HepG2 (cell line): ENCODE data around the gene PPP2R2D. TPM values are rescaled to one million over a fixed set of nuclear protein-coding genes. Genes with fewer than 3 reads are reported as not detected.

ENCODE experiments used
- ATAC-seq: fragments of 200-7000 bp; cut with Tn5 transposase; 3 replicates; pipeline ENCODE4 v1.9.1; 2020; ENCODE audit warnings: mild to moderate bottlenecking, moderate library complexity
- BruUV-seq: library from RNA; stranded (reverse); fragments of 400-500 nt; replicated peaks from 2 replicates; lab custom pipeline; 2021; lab: Mats Ljungman, UMichigan
- CTCF ChIA-PET: fragments of 300-600 bp; formaldehyde crosslinking; extraction: SDS; loops from one replicate; lab custom pipeline; 2021; ENCODE audit warnings: low total read pairs, inconsistent platforms, low intra/inter-chr PET ratio; lab: Yijun Ruan, JAX
- POLR2A ChIA-PET: fragments of 350-600 bp; sonication (Branson Sonifier 250); formaldehyde crosslinking; loops from one replicate; lab custom pipeline; 2020; ENCODE audit warnings: antibody characterized with exemption, inconsistent platforms; lab: Yijun Ruan, JAX
- DNase-seq: peaks from one replicate; pipeline ENCODE4 v3.0.0-alpha.2; 2015; ENCODE audit warnings: low spot score
- FAIRE-seq: peaks from 3 replicates; lab custom pipeline; 2011; peaks lifted over from hg19 to GRCh38; lab: Jason Lieb, UNC
- H2AFZ ChIP-seq: one replicate; pipeline ENCODE4 v1.6.1; 2011; ENCODE audit warnings: low read length, inconsistent platforms
- H3K27ac ChIP-seq: fragments of 300-600 bp; 3 replicates; pipeline ENCODE4 v1.8.0; 2011; ENCODE audit warnings: mixed run types, mild to moderate bottlenecking, mixed read lengths, low read length, inconsistent platforms; ENCODE audit not compliant: insufficient read depth; ENCODE audit errors: extremely low read length
- H3K27me3 ChIP-seq, 2 experiments: fragments of 200-600 bp in 1 of 2; 2 replicates in 1 of 2; 3 replicates in 1 of 2; pipeline versions ENCODE4 v1.6.0 to v1.8.0; 2011; ENCODE audit warnings: low read length in 2 of 2, mild to moderate bottlenecking in 2 of 2, moderate library complexity in 2 of 2, inconsistent platforms in 1 of 2; ENCODE audit not compliant: insufficient read depth in 2 of 2, control insufficient read depth in 1 of 2
- H3K36me3 ChIP-seq, 2 experiments: fragments of 200-600 bp in 1 of 2; replicated peaks in 1 of 2; 2 replicates in 1 of 2; 3 replicates in 1 of 2; pipeline versions ENCODE4 v1.5.1 to v1.8.0; 2011; ENCODE audit warnings: low read length in 2 of 2, inconsistent platforms in 1 of 2; ENCODE audit not compliant: insufficient read depth in 2 of 2, control insufficient read depth in 1 of 2
- H3K4me1 ChIP-seq: 2 replicates; pipeline ENCODE4 v1.5.1; 2012; ENCODE audit warnings: low read length, inconsistent platforms; ENCODE audit not compliant: insufficient read depth
- H3K4me2 ChIP-seq: 2 replicates; pipeline ENCODE4 v1.6.0; 2011; ENCODE audit warnings: low read depth, low read length, inconsistent platforms
- H3K4me3 ChIP-seq, 3 experiments: fragments of 200-600 bp in 1 of 3; sonication (generic), shearing (Covaris generic) in 1 of 3; replicated peaks in 1 of 3; 2 replicates each; pipeline ENCODE4 v1.5.1; 2011 to 2016; ENCODE audit warnings: low read length in 3 of 3, inconsistent platforms in 2 of 3, low read depth in 2 of 3, mild to moderate bottlenecking in 2 of 3, control low read depth in 1 of 3, mixed read lengths in 1 of 3; ENCODE audit not compliant: insufficient read depth in 1 of 3
- H3K79me2 ChIP-seq: one replicate; pipeline ENCODE4 v1.6.1; 2011; ENCODE audit warnings: low read length, inconsistent platforms; ENCODE audit not compliant: insufficient read depth
- H3K9ac ChIP-seq: 2 replicates; pipeline ENCODE4 v1.6.0; 2011; ENCODE audit warnings: mild to moderate bottlenecking, low read depth, low read length, inconsistent platforms; ENCODE audit not compliant: insufficient read depth
- H3K9me3 ChIP-seq: 2 replicates; pipeline ENCODE4 v1.5.1; 2012; ENCODE audit warnings: mild to moderate bottlenecking, low read length
- H4K20me1 ChIP-seq: 2 replicates; pipeline ENCODE4 v1.6.0; 2011; ENCODE audit warnings: inconsistent platforms, mild to moderate bottlenecking, low read length, moderate library complexity; ENCODE audit not compliant: insufficient read depth
- ASH2L ChIP-seq: fragments of 300-600, 200-600 bp; sonication (generic); IDR thresholded peaks from 2 replicates; pipeline ENCODE4 v1.7.0; 2017; ENCODE audit warnings: low read depth, mild to moderate bottlenecking, moderate library complexity, mixed read lengths, low read length; ENCODE audit not compliant: insufficient read length
- ETV6 ChIP-seq: sonication (generic); formaldehyde crosslinking; conservative IDR thresholded peaks from 2 replicates; pipeline ENCODE4 v1.4.0; 2020; ENCODE audit warnings: missing genetic modification reagents
- KLF15 ChIP-seq: sonication (generic); formaldehyde crosslinking; IDR thresholded peaks from 2 replicates; pipeline ENCODE4 v1.8.1; 2023; ENCODE audit warnings: borderline replicate concordance, mild to moderate bottlenecking, inconsistent platforms, missing genetic modification reagents, mixed read lengths
- SNAPC4 ChIP-seq: sonication (generic); formaldehyde crosslinking; IDR thresholded peaks from 2 replicates; pipeline ENCODE4 v1.4.0; 2020; ENCODE audit warnings: mild to moderate bottlenecking, missing genetic modification reagents
- ZFP91 ChIP-seq: sonication (generic); formaldehyde crosslinking; IDR thresholded peaks from 2 replicates; pipeline ENCODE4 v1.9.0; 2022; ENCODE audit warnings: missing genetic modification reagents, mild to moderate bottlenecking, borderline replicate concordance
- ZNF678 ChIP-seq: sonication (generic); formaldehyde crosslinking; IDR thresholded peaks from 2 replicates; pipeline ENCODE4 v1.4.0; 2020; ENCODE audit warnings: mild to moderate bottlenecking, missing genetic modification reagents
- ZNF703 ChIP-seq: sonication (generic); formaldehyde crosslinking; IDR thresholded peaks from 2 replicates; pipeline ENCODE4 v1.5.1; 2020; ENCODE audit warnings: missing genetic modification reagents, mild to moderate bottlenecking, moderate library complexity, borderline replicate concordance
- WGBS: methylation state at CpG from one replicate; pipeline ENCODE4 v1.1.6; 2017; ENCODE audit warnings: low lambda C conversion rate; 5-methylcytosine and 5-hydroxymethylcytosine counted together
- in situ Hi-C: cut with HindIII; loops from 2 replicates; pipeline ENCODE4 v1.10.0; 2017; ENCODE audit warnings: low pct_unique_long_range_greater_than_20kb; ENCODE audit not compliant: extremely low pct_ligation_motif_present
- intact Hi-C: fragments of 100-400 bp; cut with micrococcal nuclease; formaldehyde crosslinking; loops from one replicate; pipeline ENCODE4 v1.10.0; 2022; ENCODE audit not compliant: unreplicated experiment
- polyA plus RNA-seq, 8 experiments: library from polyadenylated mRNA; depleted of rRNA in 3 of 8; stranded (reverse) in 7 of 8; unstranded in 1 of 8; fragments of >200 nt; fragmentation: Illumina TruSeq in 4 of 8; extraction: Trizol in 4 of 8; gene quantifications; 2 replicates each; pipeline versions ENCODE4 v1.2.1 to v1.2.3, GENCODE V29; 2011 to 2016; ENCODE audit warnings: low read depth in 4 of 8, missing spikeins in 1 of 8, mixed read lengths in 1 of 8; ENCODE audit not compliant: insufficient read depth in 1 of 8
- total RNA-seq, 5 experiments: library from RNA; depleted of rRNA; stranded (reverse); fragments of >200 nt; fragmentation: Illumina TruSeq; extraction: Trizol; gene quantifications; 2 replicates each; pipeline ENCODE4 v1.2.3, GENCODE V29; 2016; ENCODE audit warnings: low read depth in 1 of 5

Gene PPP2R2D
- total and polyA plus RNA-seq, 2 of the 13 experiments (the other 11 are each of a cell fraction or from before 2014, with no cell fraction given), result 32.7 to 33.2 TPM

DNA sequence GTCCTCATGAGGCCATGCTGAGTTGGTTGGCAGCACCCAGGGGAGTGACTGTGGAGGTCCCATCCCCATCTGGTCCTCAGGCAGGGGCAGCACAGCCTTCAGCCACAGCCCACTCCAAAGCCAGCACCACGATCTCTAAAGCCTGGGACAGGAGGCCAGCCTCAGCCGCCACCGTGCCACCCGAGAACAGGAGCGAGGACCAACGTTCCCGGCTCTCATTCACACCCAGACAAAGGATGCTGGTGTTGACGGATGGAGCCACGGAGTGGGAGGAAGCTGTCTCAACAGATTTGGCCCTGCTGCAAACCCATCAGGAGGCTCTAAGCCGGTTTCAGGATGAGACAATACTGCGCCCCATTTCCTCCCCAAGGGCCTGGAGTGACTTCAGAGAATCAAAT lies 42.7 kb upstream of the PPP2R2D start:
- no peak overlapping the region for H2AFZ ChIP-seq

More for the DNA sequence above, 42.7 kb upstream of the PPP2R2D start:
- in situ Hi-C loops (no loop called here), intact Hi-C loops (no loop called here)
- no peak for TF ChIP-seq SNAPC4 (CRISPR knock-in tag)
- no peak for TF ChIP-seq ASH2L
- no peak for TF ChIP-seq ETV6 (CRISPR knock-in tag)
- no peak for TF ChIP-seq ZFP91 (CRISPR knock-in tag)
- TF ChIP-seq ZNF703 (CRISPR knock-in tag), result no peak
- no peak for TF ChIP-seq ZNF678 (CRISPR knock-in tag)
- no peak for TF ChIP-seq KLF15 (CRISPR knock-in tag)
- Histone ChIP-seq H3K4me1 (no peaks in the 10 kb centered on the region), H3K9ac (no peak overlapping the region), H3K27me3 (peaks cover 0 to 62% of the 10 kb centered on the region in 2 experiments; a peak in 4 of 5 replicates), H3K4me3 (no peak overlapping the region), H3K4me2 (no peak overlapping the region), H3K79me2 (no peaks in the 10 kb centered on the region), H3K9me3 (no peaks in the 10 kb centered on the region), H3K36me3 (no peaks in the 10 kb centered on the region), H3K27ac (no peak overlapping the region), H4K20me1 (no peaks in the 10 kb centered on the region)
- ATAC-seq, result no peak
- BruUV-seq, result no TSS peak
- 24% methylated on average over 9 of the region's 11 CpGs for WGBS
- ChIA-PET CTCF (no interaction called here), POLR2A (no interaction called here)
- no peak for FAIRE-seq
- DNase-seq, result no peak
